ENCODE measurements around the gene KAZN. TPM values are rescaled to one million over a fixed set of nuclear protein-coding genes. Genes with fewer than 3 reads are reported as not detected.

Gene KAZN
- total RNA-seq, 1 experiment from 2014 or later, result 15.6 TPM

DNA sequence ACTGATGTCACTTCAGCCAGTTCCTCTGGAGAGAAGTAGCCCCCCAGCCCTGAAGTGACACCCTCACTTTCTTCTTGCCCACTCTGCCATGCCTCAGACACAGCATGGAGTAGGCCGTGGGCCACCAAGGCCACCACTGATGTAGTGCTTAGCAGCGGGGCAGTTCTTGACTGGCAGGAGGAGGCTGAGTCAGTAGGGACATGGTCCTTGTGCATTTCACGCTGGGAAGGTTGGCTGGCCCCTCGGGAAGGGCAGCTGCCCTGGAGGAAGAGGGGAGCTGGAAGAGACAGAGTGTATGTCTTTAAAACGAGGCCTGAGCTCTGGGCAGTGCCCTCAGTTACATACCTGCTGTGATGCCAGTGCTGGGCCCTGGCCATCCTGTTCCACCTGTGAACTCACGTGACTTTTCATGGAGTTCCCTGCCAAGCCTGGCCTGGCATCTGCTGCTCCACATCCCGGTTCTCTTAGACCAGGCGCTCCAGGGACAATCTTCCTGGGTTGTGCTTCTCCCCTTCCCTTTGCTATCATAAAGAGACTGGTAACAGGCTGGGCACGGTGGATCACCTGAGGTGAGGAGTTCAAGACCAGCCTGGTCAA, 396.5 kb downstream of the KAZN start:
- POLR2A ChIA-PET (ENCODE audit: unreplicated experiment), result no interaction called here
- no peak overlapping the region for H3K27ac ChIP-seq

DNA sequence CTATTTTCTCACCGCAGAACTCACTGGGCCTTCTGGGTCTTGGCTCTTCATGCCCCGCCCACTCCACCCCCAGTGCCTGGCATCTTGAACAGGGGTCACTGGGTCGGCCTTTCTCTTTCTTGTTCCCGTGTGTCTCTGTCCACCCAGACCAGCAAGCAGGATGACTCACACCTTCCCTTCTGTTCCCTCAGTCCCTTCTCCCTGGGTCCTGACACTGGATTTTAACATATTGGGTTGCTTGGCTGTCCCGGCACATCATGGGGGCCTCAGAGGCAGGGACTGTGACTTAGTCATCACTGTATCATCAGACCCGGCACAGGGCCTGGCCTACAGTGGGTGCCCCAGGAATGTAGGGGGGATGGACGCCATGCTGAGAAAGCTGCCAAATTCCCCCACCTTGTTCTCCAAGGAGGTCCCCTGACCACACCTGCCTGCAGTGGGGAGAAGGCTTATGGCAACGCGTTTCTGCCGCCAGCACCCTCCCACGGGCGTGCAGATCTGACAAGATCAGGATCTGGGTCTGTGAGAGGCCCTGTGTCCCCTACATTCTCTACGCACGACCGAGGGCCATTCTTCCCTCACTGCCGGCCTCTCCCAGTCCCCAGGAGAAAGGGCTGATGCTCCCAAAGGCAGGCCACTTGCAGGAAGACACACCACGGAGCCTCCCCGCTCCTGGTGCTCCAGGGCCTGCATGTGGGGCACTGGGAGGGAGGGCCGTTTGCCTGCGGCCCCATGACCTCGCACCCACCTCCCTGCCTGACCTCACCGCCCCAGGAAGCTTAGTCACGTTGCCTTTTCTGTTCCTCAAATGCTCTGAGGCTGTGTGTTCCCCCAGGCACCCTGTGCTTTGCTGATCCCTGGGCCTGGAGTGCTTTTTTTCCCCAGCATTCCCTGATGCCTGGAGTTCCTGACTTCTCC, 397.9 kb downstream of the KAZN start:
- Histone ChIP-seq H3K27me3 (ENCODE audit: insufficient read depth, low read depth) (no peaks in the 10 kb centered on the region), H3F3A (ENCODE audit: insufficient read depth, low read depth) (no peaks in the 10 kb centered on the region), H3K9me3 (ENCODE audit: insufficient read depth, low read depth) (no peaks in the 10 kb centered on the region), H3K4me1 (replicated peaks; ENCODE audit: insufficient read depth) (no peaks in the 10 kb centered on the region), H4K20me1 (ENCODE audit: insufficient read depth) (no peaks in the 10 kb centered on the region), H3K79me2 (ENCODE audit: low read depth) (no peaks in the 10 kb centered on the region), H3K4me2 (no peak overlapping the region), H3K36me3 (ENCODE audit: low read depth) (no peaks in the 10 kb centered on the region), H3K4me3 (no peak overlapping the region), H3K9me2 (ENCODE audit: insufficient read depth) (no peaks in the 10 kb centered on the region), H3K27ac (no peak overlapping the region), H2AFZ (no peak overlapping the region)
- intact Hi-C loops (cut with micrococcal nuclease; ENCODE audit: unreplicated experiment), result loop anchor here (2.0 kb wide), 1 partner anchor 20 kb away; no protein-coding TSS in a partner anchor
- DNase-seq, result peak in 1 of 2 experiments; percentile 70
- ChIA-PET CTCF (no interaction called here), POLR2A (ENCODE audit: unreplicated experiment) (interaction anchor here (0.6 kb wide), 1 partner anchor 230 kb away, joined by 3 read pairs; no protein-coding TSS in a partner anchor)
- BruUV-seq (replicated peaks), result no TSS peak
- TF ChIP-seq, protein P1, sequence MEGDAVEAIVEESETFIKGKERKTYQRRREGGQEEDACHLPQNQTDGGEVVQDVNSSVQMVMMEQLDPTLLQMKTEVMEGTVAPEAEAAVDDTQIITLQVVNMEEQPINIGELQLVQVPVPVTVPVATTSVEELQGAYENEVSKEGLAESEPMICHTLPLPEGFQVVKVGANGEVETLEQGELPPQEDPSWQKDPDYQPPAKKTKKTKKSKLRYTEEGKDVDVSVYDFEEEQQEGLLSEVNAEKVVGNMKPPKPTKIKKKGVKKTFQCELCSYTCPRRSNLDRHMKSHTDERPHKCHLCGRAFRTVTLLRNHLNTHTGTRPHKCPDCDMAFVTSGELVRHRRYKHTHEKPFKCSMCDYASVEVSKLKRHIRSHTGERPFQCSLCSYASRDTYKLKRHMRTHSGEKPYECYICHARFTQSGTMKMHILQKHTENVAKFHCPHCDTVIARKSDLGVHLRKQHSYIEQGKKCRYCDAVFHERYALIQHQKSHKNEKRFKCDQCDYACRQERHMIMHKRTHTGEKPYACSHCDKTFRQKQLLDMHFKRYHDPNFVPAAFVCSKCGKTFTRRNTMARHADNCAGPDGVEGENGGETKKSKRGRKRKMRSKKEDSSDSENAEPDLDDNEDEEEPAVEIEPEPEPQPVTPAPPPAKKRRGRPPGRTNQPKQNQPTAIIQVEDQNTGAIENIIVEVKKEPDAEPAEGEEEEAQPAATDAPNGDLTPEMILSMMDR (conservative IDR thresholded peaks at IDR 0.05), result no peak
- TF ChIP-seq EZH2 (IDR thresholded peaks at IDR 0.05; ENCODE audit: low read depth), result no peak

More for the DNA sequence above, 396.5 kb downstream of the KAZN start:
- CTCF ChIA-PET, result no interaction called here
- no peaks in the 10 kb centered on the region for H4K20me1 ChIP-seq (ENCODE audit: insufficient read depth)
- no peak overlapping the region for H3K4me3 ChIP-seq
- no peaks in the 10 kb centered on the region for H3K79me2 ChIP-seq (ENCODE audit: low read depth)
- no peaks in the 10 kb centered on the region for H3F3A ChIP-seq (ENCODE audit: insufficient read depth, low read depth)
- H3K4me1 ChIP-seq (replicated peaks; ENCODE audit: insufficient read depth), result no peaks in the 10 kb centered on the region
- H3K4me2 ChIP-seq, result no peak overlapping the region
- no peak overlapping the region for H2AFZ ChIP-seq
- no TSS peak for BruUV-seq (replicated peaks)
- DNase-seq, result no peak
- no peaks in the 10 kb centered on the region for H3K27me3 ChIP-seq (ENCODE audit: insufficient read depth, low read depth)
- TF ChIP-seq, protein P1 (conservative IDR thresholded peaks at IDR 0.05), result no peak
- TF ChIP-seq EZH2 (IDR thresholded peaks at IDR 0.05; ENCODE audit: low read depth), result no peak
- H3K9me2 ChIP-seq (ENCODE audit: insufficient read depth), result no peaks in the 10 kb centered on the region
- H3K9me3 ChIP-seq (ENCODE audit: insufficient read depth, low read depth), result no peaks in the 10 kb centered on the region
- intact Hi-C loops (cut with micrococcal nuclease; ENCODE audit: unreplicated experiment), result no loop called here
- H3K36me3 ChIP-seq (ENCODE audit: low read depth), result no peaks in the 10 kb centered on the region

DNA sequence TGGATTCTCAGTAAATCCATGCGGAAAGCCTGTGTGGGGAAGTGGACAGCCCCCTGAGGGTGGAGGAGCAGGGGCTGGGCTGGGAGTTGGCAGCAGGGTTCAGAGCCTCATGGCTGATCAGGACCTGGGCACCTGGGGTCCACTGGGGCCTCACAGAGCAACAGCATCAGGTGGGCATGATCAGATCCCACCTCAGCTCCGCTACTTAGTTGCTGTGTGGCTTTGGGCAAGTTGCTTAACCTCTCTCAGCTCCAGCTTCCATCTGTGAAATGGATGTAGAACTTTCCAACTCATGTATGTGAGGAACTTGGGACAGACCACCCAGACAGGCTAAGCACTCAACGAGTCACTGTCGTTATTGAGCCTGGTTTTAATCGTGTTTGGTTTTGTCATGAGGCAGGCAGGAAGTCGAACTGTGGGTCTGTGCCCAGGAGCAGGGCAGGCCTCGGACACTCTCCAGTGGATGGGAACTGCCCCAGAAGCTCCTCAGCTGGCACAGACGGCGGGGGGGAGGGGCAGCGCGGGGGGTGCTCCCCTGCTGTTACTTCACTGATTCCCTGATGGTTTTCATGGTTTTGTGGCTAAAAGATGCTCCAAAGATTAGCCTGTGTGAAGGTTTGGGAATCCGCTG, 399.3 kb downstream of the KAZN start:
- Histone ChIP-seq H3K4me2 (no peak overlapping the region), H3K27me3 (ENCODE audit: insufficient read depth, low read depth) (no peaks in the 10 kb centered on the region), H3F3A (ENCODE audit: insufficient read depth, low read depth) (no peaks in the 10 kb centered on the region), H3K36me3 (ENCODE audit: low read depth) (no peaks in the 10 kb centered on the region), H4K20me1 (ENCODE audit: insufficient read depth) (no peaks in the 10 kb centered on the region), H3K4me3 (no peak overlapping the region), H3K27ac (no peak overlapping the region), H3K79me2 (ENCODE audit: low read depth) (no peaks in the 10 kb centered on the region), H3K9me3 (ENCODE audit: insufficient read depth, low read depth) (no peaks in the 10 kb centered on the region), H3K9me2 (ENCODE audit: insufficient read depth) (no peaks in the 10 kb centered on the region), H2AFZ (no peak overlapping the region), H3K4me1 (replicated peaks; ENCODE audit: insufficient read depth) (no peaks in the 10 kb centered on the region)
- ChIA-PET CTCF (no interaction called here), POLR2A (ENCODE audit: unreplicated experiment) (no interaction called here)
- no peak for TF ChIP-seq EZH2 (IDR thresholded peaks at IDR 0.05; ENCODE audit: low read depth)
- TF ChIP-seq, protein P1 (conservative IDR thresholded peaks at IDR 0.05), result no peak
- no TSS peak for BruUV-seq (replicated peaks)
- intact Hi-C loops (cut with micrococcal nuclease; ENCODE audit: unreplicated experiment), result loop anchor here (2.0 kb wide), 1 partner anchor 21 kb away; no protein-coding TSS in a partner anchor
- DNase-seq, result no peak
